Activated T-cell treated with anti-CD3 and anti-CD28 coated beads, Interleukin-2, amount 50 U/mL, for 72 hours (primary cell): Measurements from ENCODE around the gene OSTC. TPM values are rescaled to one million over a fixed set of nuclear protein-coding genes. Genes with fewer than 3 reads are reported as not detected.

Source experiments
- ATAC-seq, 2 donors: fragments of 150-1000 bp; cut with Tn5 transposase; replicated peaks in 1 of 2; 2 replicates each; pipeline ENCODE4 v1.10.0; 2021; ENCODE audit warnings: moderate library complexity in 2 of 2, mild to moderate bottlenecking in 1 of 2
- DNase-seq, 2 donors: peaks; one replicate each; pipeline ENCODE4 v3.0.0; 2021 to 2022; ENCODE audit warnings: mixed read lengths in 1 of 2
- H3K27ac Mint-ChIP-seq: one replicate; pipeline ENCODE4 v1.8.0; 2022; ENCODE audit warnings: mild to moderate bottlenecking, moderate library complexity, mixed read lengths
- H3K27me3 Mint-ChIP-seq: one replicate; pipeline ENCODE4 v1.8.0; 2022; ENCODE audit warnings: low read depth, mixed read lengths
- H3K36me3 Mint-ChIP-seq, 2 donors: one replicate each; pipeline ENCODE4 v1.8.0; 2022; ENCODE audit warnings: mixed read lengths in 2 of 2, mild to moderate bottlenecking in 1 of 2; ENCODE audit not compliant: insufficient read depth in 2 of 2
- H3K4me1 Mint-ChIP-seq: one replicate; pipeline ENCODE4 v1.8.0; 2022; ENCODE audit warnings: low read depth, mixed read lengths
- H3K4me3 Mint-ChIP-seq, 2 donors: one replicate each; pipeline ENCODE4 v1.8.0; 2022; ENCODE audit warnings: mild to moderate bottlenecking in 2 of 2, mixed read lengths in 2 of 2, moderate library complexity in 2 of 2
- H3K9me3 Mint-ChIP-seq, 2 donors: one replicate each; pipeline ENCODE4 v1.8.0; 2022; ENCODE audit warnings: mixed read lengths in 2 of 2
- total RNA-seq, 2 donors: library from RNA; stranded (reverse); gene quantifications; one replicate each; pipeline ENCODE4 v1.2.3, GENCODE V29; 2022

The OSTC gene
- total RNA-seq, 2 donors from 2014 or later = 83.1 to 87.7 TPM

- H3K4me1 Mint-ChIP-seq = no peaks in the 10 kb centered on the region
Measured at GRCh38 chr4:108681321-108681809, 31.0 kb downstream of the OSTC start.

GRCh38 chr4:108683479-108683878, 33.1 kb downstream of the OSTC start:
- no peak for ATAC-seq
- Mint-ChIP-seq H3K36me3 (no peaks in the 10 kb centered on the region), H3K4me1 (no peaks in the 10 kb centered on the region), H3K4me3 (no peak overlapping the region), H3K27me3 (no peaks in the 10 kb centered on the region), H3K27ac (no peak overlapping the region), H3K9me3 (no peaks in the 10 kb centered on the region)
- DNase-seq = no peak

More at GRCh38 chr4:108681321-108681809, 31.0 kb downstream of the OSTC start:
- ATAC-seq (no peak), DNase-seq (no peak)
- Mint-ChIP-seq H3K9me3 (no peaks in the 10 kb centered on the region), H3K27me3 (no peaks in the 10 kb centered on the region), H3K36me3 (no peaks in the 10 kb centered on the region), H3K27ac (no peak overlapping the region), H3K4me3 (no peak overlapping the region)

- Mint-ChIP-seq H3K4me1 (no peaks in the 10 kb centered on the region), H3K4me3 (no peak overlapping the region), H3K9me3 (no peaks in the 10 kb centered on the region), H3K36me3 (no peaks in the 10 kb centered on the region), H3K27ac (no peak overlapping the region), H3K27me3 (no peaks in the 10 kb centered on the region)
- no peak for DNase-seq
- no peak for ATAC-seq
Measured at GRCh38 chr4:108685036-108685686, 34.8 kb downstream of the OSTC start.

- no peaks in the 10 kb centered on the region for H3K36me3 Mint-ChIP-seq
- H3K4me1 Mint-ChIP-seq = no peaks in the 10 kb centered on the region
- H3K27ac Mint-ChIP-seq = no peak overlapping the region
- H3K9me3 Mint-ChIP-seq = no peaks in the 10 kb centered on the region
- H3K4me3 Mint-ChIP-seq = no peak overlapping the region
- H3K27me3 Mint-ChIP-seq = no peaks in the 10 kb centered on the region
- DNase-seq (no peak), ATAC-seq (no peak)
Measured at GRCh38 chr4:108690738-108691137, 40.3 kb downstream of the OSTC start.

GRCh38 chr4:108693211-108693610, 42.8 kb downstream of the OSTC start:
- no peaks in the 10 kb centered on the region for H3K27me3 Mint-ChIP-seq
- DNase-seq (no peak), ATAC-seq (no peak)
- H3K4me3 Mint-ChIP-seq = no peak overlapping the region
- no peaks in the 10 kb centered on the region for H3K9me3 Mint-ChIP-seq
- H3K27ac Mint-ChIP-seq = no peak overlapping the region
- H3K36me3 Mint-ChIP-seq = no peaks in the 10 kb centered on the region
- H3K4me1 Mint-ChIP-seq = no peaks in the 10 kb centered on the region

GRCh38 chr4:108693819-108694218, 43.4 kb downstream of the OSTC start:
- ATAC-seq (no peak), DNase-seq (no peak)
- no peaks in the 10 kb centered on the region for H3K9me3 Mint-ChIP-seq
- H3K27me3 Mint-ChIP-seq = no peaks in the 10 kb centered on the region
- H3K4me1 Mint-ChIP-seq = no peaks in the 10 kb centered on the region
- no peaks in the 10 kb centered on the region for H3K36me3 Mint-ChIP-seq
- no peak overlapping the region for H3K27ac Mint-ChIP-seq
- no peak overlapping the region for H3K4me3 Mint-ChIP-seq

- no peak for DNase-seq
- no peak overlapping the region for H3K4me3 Mint-ChIP-seq
- no peaks in the 10 kb centered on the region for H3K4me1 Mint-ChIP-seq
- H3K27ac Mint-ChIP-seq = no peak overlapping the region
- no peak for ATAC-seq
- no peaks in the 10 kb centered on the region for H3K27me3 Mint-ChIP-seq
- H3K36me3 Mint-ChIP-seq = no peaks in the 10 kb centered on the region
- H3K9me3 Mint-ChIP-seq = no peaks in the 10 kb centered on the region
Measured at GRCh38 chr4:108694423-108694822, 44.0 kb downstream of the OSTC start.

GRCh38 chr4:108695062-108695461, 44.7 kb downstream of the OSTC start:
- no peaks in the 10 kb centered on the region for H3K4me1 Mint-ChIP-seq
- no peaks in the 10 kb centered on the region for H3K36me3 Mint-ChIP-seq
- no peak overlapping the region for H3K4me3 Mint-ChIP-seq
- H3K27me3 Mint-ChIP-seq = no peaks in the 10 kb centered on the region
- ATAC-seq = no peak
- H3K27ac Mint-ChIP-seq = no peak overlapping the region
- no peaks in the 10 kb centered on the region for H3K9me3 Mint-ChIP-seq
- no peak for DNase-seq

- no peaks in the 10 kb centered on the region for H3K9me3 Mint-ChIP-seq
Measured at GRCh38 chr4:108696160-108696559, 45.8 kb downstream of the OSTC start.

GRCh38 chr4:108700081-108700757, 49.8 kb downstream of the OSTC start:
- H3K27ac Mint-ChIP-seq = no peak overlapping the region
- H3K4me3 Mint-ChIP-seq = no peak overlapping the region
- no peaks in the 10 kb centered on the region for H3K36me3 Mint-ChIP-seq
- H3K4me1 Mint-ChIP-seq = peaks cover 14% of the 10 kb centered on the region
- ATAC-seq = no peak
- H3K27me3 Mint-ChIP-seq = no peaks in the 10 kb centered on the region
- H3K9me3 Mint-ChIP-seq = no peaks in the 10 kb centered on the region
- DNase-seq = no peak

More at GRCh38 chr4:108696160-108696559, 45.8 kb downstream of the OSTC start:
- DNase-seq (no peak), ATAC-seq (no peak)
- no peaks in the 10 kb centered on the region for H3K36me3 Mint-ChIP-seq
- H3K27me3 Mint-ChIP-seq = no peaks in the 10 kb centered on the region
- H3K27ac Mint-ChIP-seq = no peak overlapping the region
- H3K4me3 Mint-ChIP-seq = no peak overlapping the region
- H3K4me1 Mint-ChIP-seq = no peaks in the 10 kb centered on the region

GRCh38 chr4:108702960-108703359, 52.6 kb downstream of the OSTC start:
- H3K4me1 Mint-ChIP-seq = peaks cover 14% of the 10 kb centered on the region
- no peak overlapping the region for H3K27ac Mint-ChIP-seq
- no peaks in the 10 kb centered on the region for H3K9me3 Mint-ChIP-seq
- no peaks in the 10 kb centered on the region for H3K27me3 Mint-ChIP-seq
- ATAC-seq (no peak), DNase-seq (no peak)
- no peak overlapping the region for H3K4me3 Mint-ChIP-seq
- no peaks in the 10 kb centered on the region for H3K36me3 Mint-ChIP-seq

GRCh38 chr4:108703370-108703769, 53.0 kb downstream of the OSTC start:
- Mint-ChIP-seq H3K4me3 (no peak overlapping the region), H3K27ac (no peak overlapping the region), H3K4me1 (peaks cover 14% of the 10 kb centered on the region), H3K27me3 (no peaks in the 10 kb centered on the region), H3K9me3 (no peaks in the 10 kb centered on the region), H3K36me3 (no peaks in the 10 kb centered on the region)
- ATAC-seq (no peak), DNase-seq (no peak)

- DNase-seq (no peak), ATAC-seq (no peak)
- H3K27ac Mint-ChIP-seq = no peak overlapping the region
- no peaks in the 10 kb centered on the region for H3K9me3 Mint-ChIP-seq
- H3K4me3 Mint-ChIP-seq = no peak overlapping the region
- peaks cover 14% of the 10 kb centered on the region for H3K4me1 Mint-ChIP-seq
- H3K27me3 Mint-ChIP-seq = no peaks in the 10 kb centered on the region
- no peaks in the 10 kb centered on the region for H3K36me3 Mint-ChIP-seq
Measured at GRCh38 chr4:108703966-108704365, 53.6 kb downstream of the OSTC start.

GRCh38 chr4:108706289-108706688, 55.9 kb downstream of the OSTC start:
- H3K27me3 Mint-ChIP-seq = no peaks in the 10 kb centered on the region
- ATAC-seq (no peak), DNase-seq (no peak)
- H3K27ac Mint-ChIP-seq = no peak overlapping the region
- H3K4me1 Mint-ChIP-seq = peaks cover 14% of the 10 kb centered on the region
- no peaks in the 10 kb centered on the region for H3K9me3 Mint-ChIP-seq
- no peak overlapping the region for H3K4me3 Mint-ChIP-seq
- H3K36me3 Mint-ChIP-seq = no peaks in the 10 kb centered on the region
